OCI-LY7 (cell line): ENCODE data around the gene FNDC1.

Source experiments
- CTCF ChIP-seq: fragments of 200-600 bp; sonication (generic); conservative IDR thresholded peaks from 2 replicates; pipeline ENCODE4 v1.5.1; 2014; ENCODE audit warnings: mild to moderate bottlenecking, antibody characterized with exemption, low read length, moderate library complexity, mixed read lengths
- EZH2phosphoT487 ChIP-seq: fragments of 200-600 bp; sonication (generic); IDR thresholded peaks from 2 replicates; pipeline ENCODE4 v1.6.1; 2018; ENCODE audit warnings: low read depth, borderline replicate concordance, mild to moderate bottlenecking, mixed run types, antibody characterized with exemption, low read length, moderate library complexity, mixed read lengths

GRCh38 chr6:159317430-159317829 lies 148.2 kb downstream of the FNDC1 start:
- no peak for TF ChIP-seq CTCF
- no peak for TF ChIP-seq EZH2phosphoT487
